Measurements from ENCODE around the gene TMEM132D.

TMEM132D gene

DNA sequence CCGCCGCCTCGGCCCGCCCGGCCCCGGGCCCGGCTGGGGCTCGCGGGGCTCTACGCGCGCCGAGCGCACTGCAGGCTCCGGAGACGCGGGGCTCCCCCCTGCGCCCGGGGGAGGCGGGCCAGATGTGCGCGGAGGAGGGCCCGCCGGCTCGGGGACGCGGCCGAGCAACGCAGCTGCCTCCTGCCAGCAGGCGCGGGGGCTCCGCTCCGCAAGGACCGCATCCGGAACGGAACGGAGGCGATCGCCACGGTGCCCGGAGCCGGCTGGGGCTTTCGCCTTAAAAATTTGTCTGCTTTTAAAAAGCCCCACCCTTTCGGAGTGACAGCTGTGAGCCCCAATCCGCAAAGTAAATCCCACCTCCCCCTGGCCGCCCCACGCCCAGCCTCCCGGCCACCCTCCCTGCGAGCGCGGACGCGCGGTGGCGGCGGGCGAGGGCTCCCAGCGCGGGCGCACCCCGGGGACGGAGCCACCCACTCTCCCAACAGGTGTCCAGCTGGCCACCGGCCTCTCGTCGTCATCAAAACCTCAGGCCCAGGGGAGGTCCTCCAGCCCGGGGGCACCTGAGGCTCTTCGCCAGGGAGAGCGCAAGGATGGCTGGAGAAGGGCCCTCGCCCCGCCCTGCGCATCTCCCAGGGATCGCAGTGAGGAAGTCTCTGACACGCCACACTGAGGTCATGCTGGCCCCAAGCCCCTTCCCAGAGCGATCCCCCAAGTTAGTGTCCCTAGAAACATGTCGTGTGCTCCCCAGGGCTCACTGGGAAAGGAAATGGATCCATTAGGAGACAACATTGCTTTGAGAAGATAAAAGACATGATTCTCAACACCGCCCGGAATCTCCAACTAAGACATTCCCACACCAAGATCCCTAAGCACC, at the start of gene TMEM132D:
TSS of gene TMEM132D (minus strand) at position 70 of the 874 bp plus-strand sequence.
- Histone ChIP-seq H3K9me3 (ENCODE audit: control insufficient read depth in 1 of 2, low read length in 2 of 2) (no peaks in the 10 kb centered on the region), H3K36me3 (ENCODE audit: control insufficient read depth in 1 of 2, insufficient read depth in 2 of 2, low read length in 2 of 2) (no peaks in the 10 kb centered on the region), H3K4me1 (ENCODE audit: control insufficient read depth in 1 of 2, insufficient read depth in 2 of 2, low read length in 2 of 2) (no peaks in the 10 kb centered on the region), H3K4me3 (ENCODE audit: low read depth in 1 of 2, low read length in 2 of 2) (no peak within 1 kb of the TSS), H3K27me3 (ENCODE audit: low read depth, low read length) (no peaks in the 10 kb centered on the region), H3K27ac (ENCODE audit: low read length) (no peak within 1 kb of the TSS)

DNA sequence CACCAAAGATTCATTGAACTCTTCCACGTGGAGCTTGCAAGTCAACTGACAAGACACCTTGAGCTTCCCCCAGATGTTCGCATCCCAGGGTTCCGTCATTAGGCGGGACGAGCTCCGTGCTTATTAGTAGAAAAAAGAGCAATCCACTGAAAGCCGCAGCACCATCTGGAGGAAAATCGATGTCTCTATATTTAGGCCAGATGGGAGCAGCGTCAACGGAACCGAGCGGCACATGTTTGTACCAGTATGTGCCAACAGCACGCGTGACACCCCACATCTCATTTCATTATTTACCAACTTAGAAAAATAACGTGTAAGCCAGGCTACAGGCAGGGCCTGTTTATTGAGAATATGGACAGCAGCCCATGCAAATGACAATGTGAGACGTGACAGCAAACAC, 45.8 kb upstream of the TMEM132D start:
- Histone ChIP-seq H3K9me3 (ENCODE audit: control insufficient read depth in 1 of 2, low read length in 2 of 2) (peaks cover 0 to 9% of the 10 kb centered on the region in 2 donors), H3K27me3 (ENCODE audit: low read depth, low read length) (no peaks in the 10 kb centered on the region), H3K36me3 (ENCODE audit: control insufficient read depth in 1 of 2, insufficient read depth in 2 of 2, low read length in 2 of 2) (no peaks in the 10 kb centered on the region), H3K27ac (ENCODE audit: low read length) (no peak overlapping the region), H3K4me3 (ENCODE audit: low read depth in 1 of 2, low read length in 2 of 2) (no peak overlapping the region), H3K4me1 (ENCODE audit: control insufficient read depth in 1 of 2, insufficient read depth in 2 of 2, low read length in 2 of 2) (no peaks in the 10 kb centered on the region)

DNA sequence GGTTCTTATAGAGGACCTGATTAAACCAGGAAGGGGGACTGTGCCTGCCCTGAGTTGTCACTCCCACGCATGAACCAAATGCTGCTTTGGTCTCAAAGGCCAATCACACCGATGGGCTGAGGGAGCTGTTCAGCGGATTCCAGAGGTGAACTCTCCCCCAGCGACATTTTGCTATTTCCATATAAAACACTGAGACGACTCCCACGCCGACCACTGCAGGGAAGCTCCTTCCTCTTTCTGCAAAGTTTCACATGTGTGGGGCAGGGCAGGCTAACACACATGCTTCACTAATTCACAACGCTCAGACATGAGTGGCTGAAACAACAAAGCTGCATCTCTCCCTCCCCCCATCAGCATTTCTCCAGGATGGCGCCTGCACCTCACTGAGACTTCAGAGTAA, 37.8 kb upstream of the TMEM132D start:
- Histone ChIP-seq H3K27me3 (ENCODE audit: low read depth, low read length) (no peaks in the 10 kb centered on the region), H3K27ac (ENCODE audit: low read length) (no peak overlapping the region), H3K4me1 (ENCODE audit: control insufficient read depth in 1 of 2, insufficient read depth in 2 of 2, low read length in 2 of 2) (no peaks in the 10 kb centered on the region), H3K9me3 (ENCODE audit: control insufficient read depth in 1 of 2, low read length in 2 of 2) (no peaks in the 10 kb centered on the region), H3K4me3 (ENCODE audit: low read depth in 1 of 2, low read length in 2 of 2) (no peak overlapping the region), H3K36me3 (ENCODE audit: control insufficient read depth in 1 of 2, insufficient read depth in 2 of 2, low read length in 2 of 2) (no peaks in the 10 kb centered on the region)

GRCh38 chr12:129938089-129938488, 34.3 kb upstream of the TMEM132D start:
- H3K36me3 ChIP-seq (ENCODE audit: control insufficient read depth in 1 of 2, insufficient read depth in 2 of 2, low read length in 2 of 2) = no peaks in the 10 kb centered on the region
- H3K9me3 ChIP-seq (ENCODE audit: control insufficient read depth in 1 of 2, low read length in 2 of 2) = peaks cover 0 to 2% of the 10 kb centered on the region in 2 donors
- H3K4me3 ChIP-seq (ENCODE audit: low read depth in 1 of 2, low read length in 2 of 2) = no peak overlapping the region
- H3K4me1 ChIP-seq (ENCODE audit: control insufficient read depth in 1 of 2, insufficient read depth in 2 of 2, low read length in 2 of 2) = no peaks in the 10 kb centered on the region
- H3K27ac ChIP-seq (ENCODE audit: low read length) = no peak overlapping the region
- H3K27me3 ChIP-seq (ENCODE audit: low read depth, low read length) = no peaks in the 10 kb centered on the region

- Histone ChIP-seq H3K36me3 (ENCODE audit: control insufficient read depth in 1 of 2, insufficient read depth in 2 of 2, low read length in 2 of 2) (no peaks in the 10 kb centered on the region), H3K27me3 (ENCODE audit: low read depth, low read length) (no peaks in the 10 kb centered on the region), H3K27ac (ENCODE audit: low read length) (no peak overlapping the region), H3K4me1 (ENCODE audit: control insufficient read depth in 1 of 2, insufficient read depth in 2 of 2, low read length in 2 of 2) (no peaks in the 10 kb centered on the region), H3K9me3 (ENCODE audit: control insufficient read depth in 1 of 2, low read length in 2 of 2) (peaks cover 0 to 4% of the 10 kb centered on the region in 2 donors), H3K4me3 (ENCODE audit: low read depth in 1 of 2, low read length in 2 of 2) (no peak overlapping the region)
These were observed 33.6 kb upstream of the TMEM132D start for GRCh38 chr12:129937426-129937825.

GRCh38 chr12:129928643-129929042, 24.8 kb upstream of the TMEM132D start:
- peaks cover 0 to 7% of the 10 kb centered on the region in 2 donors for H3K9me3 ChIP-seq (ENCODE audit: control insufficient read depth in 1 of 2, low read length in 2 of 2)
- no peaks in the 10 kb centered on the region for H3K4me1 ChIP-seq (ENCODE audit: control insufficient read depth in 1 of 2, insufficient read depth in 2 of 2, low read length in 2 of 2)
- H3K36me3 ChIP-seq (ENCODE audit: control insufficient read depth in 1 of 2, insufficient read depth in 2 of 2, low read length in 2 of 2) = no peaks in the 10 kb centered on the region
- H3K27ac ChIP-seq (ENCODE audit: low read length) = no peak overlapping the region
- H3K4me3 ChIP-seq (ENCODE audit: low read depth in 1 of 2, low read length in 2 of 2) = no peak overlapping the region
- H3K27me3 ChIP-seq (ENCODE audit: low read depth, low read length) = no peaks in the 10 kb centered on the region

DNA sequence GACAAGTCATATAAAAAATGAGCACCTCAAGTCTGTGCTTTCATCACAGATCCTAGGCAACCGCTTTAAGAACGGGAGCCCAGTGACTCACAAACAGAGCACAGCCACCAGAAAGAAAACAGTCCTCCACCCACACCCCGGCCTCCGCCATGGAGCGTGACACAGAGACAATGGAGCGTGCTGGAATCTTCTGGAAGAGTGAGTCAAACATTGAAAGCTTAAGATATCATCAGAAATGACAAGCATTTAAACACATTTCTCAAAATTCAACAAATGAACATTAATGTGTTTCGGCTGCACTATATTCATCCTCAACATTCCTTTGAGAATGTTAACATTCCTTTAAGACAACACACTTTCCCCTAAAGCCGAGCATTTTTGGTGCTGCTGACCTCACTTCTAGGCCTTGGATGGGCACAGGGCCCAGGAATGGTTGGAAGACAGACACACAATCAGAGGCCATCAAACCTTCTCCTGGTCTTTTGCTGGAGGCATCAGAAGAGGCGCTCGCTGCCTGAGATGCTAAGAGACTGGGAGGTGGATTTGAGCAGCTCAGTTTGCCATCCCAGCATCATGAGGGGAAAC, 23.6 kb upstream of the TMEM132D start:
- peaks cover 0 to 3% of the 10 kb centered on the region in 2 donors for H3K9me3 ChIP-seq (ENCODE audit: control insufficient read depth in 1 of 2, low read length in 2 of 2)
- no peak overlapping the region for H3K27ac ChIP-seq (ENCODE audit: low read length)
- H3K36me3 ChIP-seq (ENCODE audit: control insufficient read depth in 1 of 2, insufficient read depth in 2 of 2, low read length in 2 of 2) = no peaks in the 10 kb centered on the region
- no peak overlapping the region for H3K4me3 ChIP-seq (ENCODE audit: low read depth in 1 of 2, low read length in 2 of 2)
- no peaks in the 10 kb centered on the region for H3K27me3 ChIP-seq (ENCODE audit: low read depth, low read length)
- no peaks in the 10 kb centered on the region for H3K4me1 ChIP-seq (ENCODE audit: control insufficient read depth in 1 of 2, insufficient read depth in 2 of 2, low read length in 2 of 2)

- H3K9me3 ChIP-seq (ENCODE audit: control insufficient read depth in 1 of 2, low read length in 2 of 2) = no peaks in the 10 kb centered on the region
- H3K4me1 ChIP-seq (ENCODE audit: control insufficient read depth in 1 of 2, insufficient read depth in 2 of 2, low read length in 2 of 2) = no peaks in the 10 kb centered on the region
- H3K36me3 ChIP-seq (ENCODE audit: control insufficient read depth in 1 of 2, insufficient read depth in 2 of 2, low read length in 2 of 2) = no peaks in the 10 kb centered on the region
- no peaks in the 10 kb centered on the region for H3K27me3 ChIP-seq (ENCODE audit: low read depth, low read length)
- H3K27ac ChIP-seq (ENCODE audit: low read length) = no peak overlapping the region
- no peak overlapping the region for H3K4me3 ChIP-seq (ENCODE audit: low read depth in 1 of 2, low read length in 2 of 2)
These were observed 7.7 kb upstream of the TMEM132D start for GRCh38 chr12:129911428-129912049.

DNA sequence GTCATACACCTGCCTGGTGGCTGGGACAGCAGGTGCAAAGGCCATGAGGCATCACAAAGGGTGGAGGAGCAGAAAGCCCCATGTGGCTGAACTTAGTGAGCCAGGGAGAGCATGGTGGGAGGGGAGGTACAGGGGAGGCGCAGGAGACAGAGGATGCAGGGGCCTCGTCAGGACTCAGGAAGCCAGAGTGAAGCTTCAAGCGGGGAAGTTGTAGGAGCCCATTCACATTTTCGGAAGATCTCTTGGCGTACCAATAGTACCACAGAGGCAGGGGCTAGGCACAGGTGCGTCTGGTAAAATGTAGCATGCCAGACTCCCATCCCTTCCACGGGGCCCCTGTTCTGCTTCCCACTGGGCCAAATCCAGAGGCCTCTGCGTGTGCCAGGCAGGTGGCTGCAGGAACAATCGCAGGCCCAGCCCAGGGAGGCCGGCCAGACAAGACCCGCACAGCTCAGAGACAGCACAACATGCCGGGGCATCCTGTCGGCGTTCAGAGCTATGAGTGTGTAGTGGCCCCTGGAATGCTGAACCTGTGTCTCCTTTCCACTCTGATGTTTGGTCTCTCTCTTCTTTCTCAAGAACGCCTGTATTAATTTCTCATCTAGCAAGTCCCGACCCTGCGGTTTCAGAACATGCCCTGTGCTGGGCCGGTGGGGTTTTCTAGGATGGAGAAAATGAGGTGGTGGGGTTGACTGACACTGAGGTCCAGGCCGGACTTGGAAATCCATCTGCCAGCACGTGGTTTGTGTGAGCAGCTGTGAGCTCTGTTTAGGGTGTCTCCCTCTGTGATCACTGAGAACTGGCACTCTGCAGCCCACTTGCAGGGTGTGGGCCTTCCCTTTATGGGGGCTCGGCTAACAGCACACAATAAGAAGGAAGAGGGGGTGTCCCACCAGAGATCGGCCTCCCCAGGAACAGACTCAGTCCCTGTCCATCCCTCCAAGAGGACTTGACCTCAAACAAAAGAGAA, 5.5 kb upstream of the TMEM132D start:
- Histone ChIP-seq H3K27ac (ENCODE audit: low read length) (no peak overlapping the region), H3K9me3 (ENCODE audit: control insufficient read depth in 1 of 2, low read length in 2 of 2) (no peaks in the 10 kb centered on the region), H3K27me3 (ENCODE audit: low read depth, low read length) (no peaks in the 10 kb centered on the region), H3K4me1 (ENCODE audit: control insufficient read depth in 1 of 2, insufficient read depth in 2 of 2, low read length in 2 of 2) (no peaks in the 10 kb centered on the region), H3K4me3 (ENCODE audit: low read depth in 1 of 2, low read length in 2 of 2) (no peak overlapping the region), H3K36me3 (ENCODE audit: control insufficient read depth in 1 of 2, insufficient read depth in 2 of 2, low read length in 2 of 2) (no peaks in the 10 kb centered on the region)

DNA sequence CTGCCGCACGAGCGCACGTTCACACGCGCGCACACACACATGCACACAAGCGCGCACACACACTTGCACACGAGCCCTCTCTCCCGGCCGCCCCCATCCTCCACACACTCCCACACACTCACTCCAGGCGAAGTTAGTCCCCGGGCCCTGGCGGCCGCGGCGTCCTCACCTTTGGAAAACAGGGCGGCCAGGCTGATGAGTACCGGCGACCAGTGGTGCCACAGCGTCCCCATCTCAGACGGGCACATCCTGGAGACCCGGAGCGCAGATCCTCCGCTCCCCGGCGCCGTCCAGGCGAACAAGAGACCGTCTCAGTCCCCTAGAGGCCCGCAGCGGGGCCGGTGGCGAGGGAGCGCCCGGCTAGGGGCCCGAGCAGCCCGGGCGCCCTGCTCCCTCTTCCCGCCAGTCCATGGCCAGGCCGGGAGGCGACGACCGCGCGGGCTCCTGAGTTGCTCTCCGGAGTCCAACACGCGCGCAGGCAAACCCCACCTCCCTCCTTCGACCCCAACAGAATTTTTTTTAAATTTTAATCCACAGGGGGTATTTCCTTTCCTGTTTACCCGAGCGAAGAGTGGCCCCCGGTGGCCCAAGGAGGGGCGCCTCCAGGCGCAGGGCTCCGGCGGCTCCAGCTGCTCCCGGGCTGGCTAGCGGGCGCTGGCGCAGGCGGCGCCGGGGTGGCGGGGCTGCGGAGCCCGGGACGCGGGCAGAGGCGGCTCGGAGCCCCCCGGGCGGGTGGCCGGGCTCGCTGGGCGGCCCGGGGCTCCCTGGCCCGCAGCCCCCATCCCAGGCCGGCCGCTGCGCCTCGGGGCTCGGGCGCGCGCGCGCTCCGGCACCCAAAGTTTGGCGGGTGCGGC, 506 bp downstream of the TMEM132D start:
- H3K27ac ChIP-seq (ENCODE audit: low read length) = no peak overlapping the region
- H3K36me3 ChIP-seq (ENCODE audit: control insufficient read depth in 1 of 2, insufficient read depth in 2 of 2, low read length in 2 of 2) = no peaks in the 10 kb centered on the region
- no peaks in the 10 kb centered on the region for H3K9me3 ChIP-seq (ENCODE audit: control insufficient read depth in 1 of 2, low read length in 2 of 2)
- H3K4me3 ChIP-seq (ENCODE audit: low read depth in 1 of 2, low read length in 2 of 2) = no peak overlapping the region
- H3K4me1 ChIP-seq (ENCODE audit: control insufficient read depth in 1 of 2, insufficient read depth in 2 of 2, low read length in 2 of 2) = no peaks in the 10 kb centered on the region
- H3K27me3 ChIP-seq (ENCODE audit: low read depth, low read length) = no peaks in the 10 kb centered on the region
